Stomach smooth muscle (tissue), 2 donors: ENCODE measurements around the gene TSPAN31.
"Not testable (repeated sequence)": the region's sequence is repeated elsewhere in the genome, so short reads cannot be mapped to it uniquely, and the experiment has no call there.

Source experiments
- H3K27ac ChIP-seq: one replicate; pipeline ENCODE4 v1.7.0; 2013; ENCODE audit warnings: mild to moderate bottlenecking, low read length, inconsistent platforms
- H3K27me3 ChIP-seq, 2 donors: one replicate each; pipeline ENCODE4 v1.7.0; 2013; ENCODE audit warnings: low read length in 2 of 2; ENCODE audit not compliant: insufficient read depth in 2 of 2, control insufficient read depth in 1 of 2
- H3K36me3 ChIP-seq, 2 donors: one replicate each; pipeline ENCODE4 v1.7.0; 2013; ENCODE audit warnings: low read length in 2 of 2; ENCODE audit not compliant: control insufficient read depth in 2 of 2, insufficient read depth in 2 of 2
- H3K4me1 ChIP-seq: one replicate; pipeline ENCODE4 v1.7.0; 2013; ENCODE audit warnings: low read length; ENCODE audit not compliant: control insufficient read depth, insufficient read depth
- H3K4me3 ChIP-seq, 2 donors: one replicate each; pipeline ENCODE4 v1.7.0; 2013; ENCODE audit warnings: low read length in 2 of 2
- H3K9ac ChIP-seq, 2 donors: one replicate each; pipeline ENCODE4 v1.7.0; 2013; ENCODE audit warnings: low read length in 2 of 2, mild to moderate bottlenecking in 1 of 2
- H3K9me3 ChIP-seq, 2 donors: one replicate each; pipeline ENCODE4 v1.7.0; 2013; ENCODE audit warnings: low read length in 2 of 2; ENCODE audit not compliant: control insufficient read depth in 2 of 2
- donor health status: healthy.
- donor health status: Pancreatic carcinoma.

Gene TSPAN31

DNA sequence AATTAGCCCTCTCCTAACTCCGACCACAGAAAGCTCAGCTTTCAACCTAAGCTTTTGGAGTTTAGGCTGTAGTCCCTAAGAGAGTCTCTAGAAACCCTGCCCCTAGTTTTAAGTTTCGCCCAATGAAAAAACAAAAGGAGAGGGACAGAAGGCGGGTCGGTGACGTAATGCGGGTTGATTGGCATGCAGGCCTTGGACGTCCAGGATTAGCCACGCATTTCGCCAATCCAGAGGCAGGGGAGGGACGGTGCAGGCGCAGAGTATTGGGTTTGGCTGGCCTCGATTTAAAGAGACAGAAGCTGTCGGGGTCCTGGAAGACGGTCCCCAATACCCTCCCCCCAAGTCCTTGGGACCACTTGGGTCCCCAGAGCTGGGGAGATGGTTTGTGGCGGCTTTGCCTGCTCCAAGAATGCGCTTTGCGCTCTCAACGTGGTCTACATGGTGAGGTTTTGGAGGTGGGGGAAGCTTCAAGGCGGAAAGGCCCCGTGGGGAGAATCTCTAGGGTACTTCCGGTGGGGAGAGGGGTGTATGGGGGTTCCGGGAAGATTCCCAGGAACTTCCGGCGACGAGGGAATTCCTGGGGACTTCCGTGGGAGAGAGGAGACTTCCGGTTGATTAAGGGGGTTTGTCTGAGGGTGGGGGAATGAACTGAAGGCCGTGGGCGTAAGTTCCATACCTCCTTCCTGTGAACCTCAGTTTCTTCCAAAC, at the start of gene TSPAN31:
Gene TSPAN31 (plus strand): TSS at position 263 of the 708 bp plus-strand sequence. CDS start 116 bp downstream, at position 379.
- H3K27me3 ChIP-seq: peaks cover 8 to 17% of the 10 kb centered on the region in 2 donors
- H3K9me3 ChIP-seq: no peaks in the 10 kb centered on the region

GRCh38 chr12:57695770-57696432, 48.9 kb upstream of the TSPAN31 start:
- Histone ChIP-seq H3K36me3 (peaks cover 21 to 31% of the 10 kb centered on the region in 2 donors), H3K27me3 (no peaks in the 10 kb centered on the region), H3K27ac (no peak overlapping the region), H3K9me3 (no peaks in the 10 kb centered on the region), H3K4me3 (no peak overlapping the region), H3K4me1 (peaks cover 11% of the 10 kb centered on the region), H3K9ac (no peak overlapping the region)

More for the DNA sequence above, at the start of gene TSPAN31:
- Histone ChIP-seq H3K27ac (peak within 1 kb of the TSS; percentile 98), H3K36me3 (peaks cover 5 to 11% of the 10 kb centered on the region in 2 donors), H3K9ac (peak within 1 kb of the TSS; percentile 98 to 100), H3K4me1 (peaks cover 9% of the 10 kb centered on the region), H3K4me3 (peak within 1 kb of the TSS; percentile 87 to 98)

DNA sequence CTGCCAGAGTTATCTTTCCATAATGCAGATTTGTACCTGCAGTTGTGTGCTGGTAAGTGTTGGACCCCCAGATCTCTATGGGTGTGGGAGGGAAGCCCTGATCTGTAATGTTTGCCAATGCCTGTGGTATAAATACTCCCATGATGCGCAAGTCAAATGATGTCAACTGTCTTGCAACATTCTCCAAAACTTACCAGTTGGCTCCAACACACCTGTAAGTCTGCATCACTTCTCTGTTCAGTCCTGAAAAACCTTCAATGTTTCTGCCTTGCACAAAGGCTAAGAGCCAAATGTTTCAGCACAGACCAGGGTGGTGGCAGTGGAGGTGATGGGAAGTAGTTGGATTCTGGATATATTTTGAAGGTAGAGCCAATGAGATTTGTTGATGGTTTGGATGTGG, 47.8 kb upstream of the TSPAN31 start:
- Histone ChIP-seq H3K9me3 (no peaks in the 10 kb centered on the region), H3K4me3 (no peak overlapping the region), H3K9ac (no peak overlapping the region), H3K27ac (no peak overlapping the region), H3K27me3 (no peaks in the 10 kb centered on the region), H3K36me3 (peaks cover 21 to 32% of the 10 kb centered on the region in 2 donors), H3K4me1 (peaks cover 11% of the 10 kb centered on the region)

DNA sequence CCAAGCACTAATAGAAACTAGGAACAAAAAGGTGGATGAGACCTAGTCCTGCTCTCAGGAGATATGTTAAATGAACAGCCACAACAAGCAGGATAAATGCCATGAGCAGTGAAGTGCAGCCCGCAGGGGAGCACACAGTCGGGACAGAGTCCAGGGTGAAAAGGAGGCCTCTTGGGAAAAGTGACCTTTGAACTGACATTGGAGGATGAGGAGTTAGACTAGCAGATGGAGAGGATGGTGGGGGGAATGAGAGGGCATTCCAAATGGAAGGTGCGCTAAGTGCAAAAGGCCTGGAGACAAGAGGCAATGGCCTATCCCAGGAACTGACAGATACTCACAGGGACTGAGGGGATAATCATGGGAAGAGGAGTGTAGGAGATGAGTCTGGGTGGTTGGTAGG, 46.4 kb upstream of the TSPAN31 start:
- Histone ChIP-seq H3K9ac (no peak overlapping the region), H3K36me3 (peaks cover 25 to 32% of the 10 kb centered on the region in 2 donors), H3K27ac (no peak overlapping the region), H3K4me1 (peaks cover 11% of the 10 kb centered on the region), H3K27me3 (no peaks in the 10 kb centered on the region), H3K9me3 (no peaks in the 10 kb centered on the region), H3K4me3 (no peak overlapping the region)

DNA sequence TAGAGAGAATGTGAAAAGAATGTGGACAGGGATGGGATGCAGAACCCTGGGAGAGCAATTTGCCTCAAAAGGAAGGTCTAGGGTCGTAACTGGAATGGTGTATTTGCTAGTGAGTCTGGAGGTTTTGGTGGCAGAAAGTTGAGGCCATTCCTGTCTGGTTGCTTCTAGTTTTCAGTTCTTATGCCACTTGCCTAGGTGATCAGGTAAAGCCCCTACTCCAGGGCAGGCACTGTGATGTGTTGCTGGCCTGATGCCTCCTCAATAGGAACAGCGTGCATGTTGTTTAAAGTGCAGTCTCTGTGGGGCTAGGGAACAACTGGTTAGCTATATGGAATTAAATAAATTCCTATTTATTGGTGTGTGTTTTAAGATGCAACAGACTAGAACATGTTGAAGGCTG, 44.5 kb upstream of the TSPAN31 start:
- Histone ChIP-seq H3K27me3 (no peaks in the 10 kb centered on the region), H3K4me1 (peaks cover under 1% of the 10 kb centered on the region), H3K27ac (no peak overlapping the region), H3K9me3 (no peaks in the 10 kb centered on the region), H3K9ac (no peak overlapping the region), H3K4me3 (no peak overlapping the region), H3K36me3 (peaks cover 25 to 34% of the 10 kb centered on the region in 2 donors)

- no peaks in the 10 kb centered on the region for H3K9me3 ChIP-seq
- H3K4me3 ChIP-seq: no peak overlapping the region
- no peak overlapping the region for H3K27ac ChIP-seq
- H3K4me1 ChIP-seq: no peaks in the 10 kb centered on the region
- H3K36me3 ChIP-seq: peaks cover 6 to 7% of the 10 kb centered on the region in 2 donors
- no peak overlapping the region for H3K9ac ChIP-seq
- no peaks in the 10 kb centered on the region for H3K27me3 ChIP-seq
These were observed 37.6 kb upstream of the TSPAN31 start for GRCh38 chr12:57707250-57707649.

GRCh38 chr12:57708296-57708695, 36.5 kb upstream of the TSPAN31 start:
- no peak overlapping the region for H3K9ac ChIP-seq
- no peak overlapping the region for H3K27ac ChIP-seq
- H3K9me3 ChIP-seq: no peaks in the 10 kb centered on the region
- H3K4me1 ChIP-seq: no peaks in the 10 kb centered on the region
- H3K4me3 ChIP-seq: no peak overlapping the region
- H3K27me3 ChIP-seq: no peaks in the 10 kb centered on the region
- peaks cover 6% of the 10 kb centered on the region in 2 donors for H3K36me3 ChIP-seq

GRCh38 chr12:57712701-57713100, 32.1 kb upstream of the TSPAN31 start:
- Histone ChIP-seq H3K9me3 (no peaks in the 10 kb centered on the region), H3K4me1 (no peaks in the 10 kb centered on the region), H3K27me3 (no peaks in the 10 kb centered on the region), H3K4me3 (no peak overlapping the region), H3K36me3 (peaks cover 20 to 31% of the 10 kb centered on the region in 2 donors), H3K27ac (no peak overlapping the region), H3K9ac (no peak overlapping the region)

DNA sequence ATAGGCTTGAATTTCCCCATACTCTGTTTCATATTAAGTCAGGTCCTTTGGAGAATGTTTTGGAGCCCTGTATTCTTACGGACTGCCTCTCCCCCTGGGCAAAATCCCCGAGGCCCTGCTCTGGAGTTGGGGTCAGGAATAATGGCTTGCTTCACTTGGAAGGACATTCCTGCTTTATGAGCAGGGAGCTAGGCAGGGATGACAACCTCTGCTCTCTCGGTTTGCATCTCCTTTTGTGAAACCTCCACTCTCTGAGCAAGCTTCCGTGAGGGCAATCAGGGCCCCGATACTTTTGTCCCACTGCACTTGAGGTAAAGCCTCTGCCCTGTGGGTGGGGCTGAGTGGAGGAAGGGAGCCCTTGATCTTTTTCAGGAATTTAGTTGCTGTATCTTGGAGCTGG, 31.6 kb upstream of the TSPAN31 start:
- Histone ChIP-seq H3K27ac (no peak overlapping the region), H3K9ac (no peak overlapping the region), H3K4me1 (no peaks in the 10 kb centered on the region), H3K4me3 (no peak overlapping the region), H3K27me3 (no peaks in the 10 kb centered on the region), H3K36me3 (peaks cover 25 to 35% of the 10 kb centered on the region in 2 donors), H3K9me3 (no peaks in the 10 kb centered on the region)

DNA sequence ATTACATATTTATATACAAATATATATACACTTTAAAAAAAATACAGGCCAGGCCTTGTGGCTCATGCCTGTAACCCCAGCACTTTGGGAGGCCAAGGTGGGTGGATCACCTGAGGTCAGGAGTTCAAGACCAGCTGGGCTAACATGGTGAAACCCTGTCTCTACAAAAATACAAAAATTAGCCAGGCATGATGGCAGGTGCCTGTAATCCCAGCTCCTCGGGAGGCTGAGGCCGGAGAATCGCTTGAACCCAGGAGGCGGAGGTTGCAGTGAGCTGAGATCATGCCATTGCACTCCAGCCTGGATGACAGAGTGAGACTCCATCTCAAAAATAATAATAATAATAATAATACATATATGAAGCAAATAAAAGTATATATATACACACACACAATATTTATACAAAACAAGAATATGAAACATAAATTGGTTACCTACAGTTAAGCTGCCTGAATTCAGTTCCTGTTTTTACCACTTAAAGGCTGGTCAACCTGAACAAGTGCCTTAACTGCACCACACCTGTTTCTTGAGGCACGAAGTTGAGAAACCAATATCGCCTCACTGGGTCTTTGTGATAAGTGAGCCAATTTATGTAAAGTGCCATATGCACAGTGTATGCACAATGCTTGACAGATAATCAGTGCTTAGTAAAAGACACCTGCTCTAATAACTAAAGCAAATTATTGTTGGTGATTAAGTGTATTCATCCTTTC, 29.6 kb upstream of the TSPAN31 start:
- H3K27me3 ChIP-seq, H3K4me1 ChIP-seq, H3K9ac ChIP-seq, H3K9me3 ChIP-seq, H3K27ac ChIP-seq, H3K4me3 ChIP-seq: not testable (repeated sequence)
- peaks cover 41 to 51% of the 10 kb centered on the region in 2 donors for H3K36me3 ChIP-seq
